ENCODE data around the gene NALCN. TPM values are rescaled to one million over a fixed set of nuclear protein-coding genes. Genes with fewer than 3 reads are reported as not detected.

NALCN gene
- total RNA-seq, 1 donor from 2014 or later, result 0.35 TPM

DNA sequence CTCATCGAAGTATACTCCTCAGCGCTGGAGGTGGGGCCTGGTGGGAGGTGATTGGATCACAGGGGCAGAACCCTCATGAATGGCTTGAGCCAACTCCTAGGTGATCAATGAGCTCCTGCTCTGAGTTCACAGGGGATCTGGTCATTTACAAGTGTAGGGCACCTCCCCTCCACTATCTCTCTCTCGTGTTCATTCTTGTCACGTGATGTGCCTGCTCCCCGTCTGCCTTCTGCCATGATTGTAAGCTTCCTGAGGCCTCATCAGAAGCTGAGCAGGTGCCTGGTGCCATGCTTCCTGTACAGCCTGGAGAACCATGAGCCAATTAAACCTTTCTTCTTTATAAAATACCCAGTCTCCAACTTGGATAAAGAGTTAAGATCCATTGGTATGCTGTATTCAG, 61.4 kb downstream of the NALCN start:
- Mint-ChIP-seq H3K27ac (ENCODE audit: unreplicated experiment) (no peak overlapping the region), H3K9me3 (peaks cover 8% of the 10 kb centered on the region), H3K36me3 (ENCODE audit: low read depth) (no peaks in the 10 kb centered on the region), H3K4me1 (peaks cover 3% of the 10 kb centered on the region), H3K4me3 (no peak overlapping the region), H3K27me3 (ENCODE audit: low read depth) (no peaks in the 10 kb centered on the region)
- TF ChIP-seq, protein P1, sequence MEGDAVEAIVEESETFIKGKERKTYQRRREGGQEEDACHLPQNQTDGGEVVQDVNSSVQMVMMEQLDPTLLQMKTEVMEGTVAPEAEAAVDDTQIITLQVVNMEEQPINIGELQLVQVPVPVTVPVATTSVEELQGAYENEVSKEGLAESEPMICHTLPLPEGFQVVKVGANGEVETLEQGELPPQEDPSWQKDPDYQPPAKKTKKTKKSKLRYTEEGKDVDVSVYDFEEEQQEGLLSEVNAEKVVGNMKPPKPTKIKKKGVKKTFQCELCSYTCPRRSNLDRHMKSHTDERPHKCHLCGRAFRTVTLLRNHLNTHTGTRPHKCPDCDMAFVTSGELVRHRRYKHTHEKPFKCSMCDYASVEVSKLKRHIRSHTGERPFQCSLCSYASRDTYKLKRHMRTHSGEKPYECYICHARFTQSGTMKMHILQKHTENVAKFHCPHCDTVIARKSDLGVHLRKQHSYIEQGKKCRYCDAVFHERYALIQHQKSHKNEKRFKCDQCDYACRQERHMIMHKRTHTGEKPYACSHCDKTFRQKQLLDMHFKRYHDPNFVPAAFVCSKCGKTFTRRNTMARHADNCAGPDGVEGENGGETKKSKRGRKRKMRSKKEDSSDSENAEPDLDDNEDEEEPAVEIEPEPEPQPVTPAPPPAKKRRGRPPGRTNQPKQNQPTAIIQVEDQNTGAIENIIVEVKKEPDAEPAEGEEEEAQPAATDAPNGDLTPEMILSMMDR (conservative IDR thresholded peaks at IDR 0.05), result no peak
- no peak for DNase-seq (ENCODE audit: low read depth, low spot score)

DNA sequence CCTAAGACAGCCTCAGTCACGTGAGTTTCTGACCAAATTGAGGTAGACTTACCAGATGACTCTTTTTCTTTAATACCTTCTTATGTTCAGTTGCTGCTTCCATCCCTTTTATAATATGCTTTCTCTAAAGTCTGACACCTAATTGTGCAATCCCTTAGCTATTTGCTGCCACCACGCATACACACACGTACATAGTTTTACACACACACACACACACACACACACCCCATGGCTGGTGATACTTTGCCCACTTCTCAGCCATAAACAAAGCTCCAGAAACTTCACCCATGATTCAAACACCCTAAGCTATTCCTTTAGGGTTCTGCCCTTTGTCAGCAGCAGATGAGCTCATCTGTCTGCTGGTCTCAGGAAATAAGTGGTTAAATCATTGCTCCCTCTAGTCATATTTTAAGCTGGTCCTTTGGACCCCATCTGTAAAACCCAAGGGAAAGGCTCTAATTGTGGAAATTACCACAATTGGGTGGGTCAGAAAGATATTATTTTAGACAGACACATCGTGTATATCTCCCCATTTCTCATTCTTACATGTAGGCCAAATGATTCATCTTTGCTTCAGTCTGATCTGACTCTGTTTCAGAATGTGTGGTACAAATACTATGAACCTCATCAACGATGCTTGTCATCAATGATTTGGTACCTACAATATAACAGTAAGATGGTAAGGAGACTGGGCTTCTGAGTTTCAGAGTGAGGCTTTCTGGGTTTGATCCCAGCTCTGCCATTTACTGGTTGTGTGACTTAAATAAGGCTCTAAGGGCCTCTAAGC, 69.2 kb downstream of the NALCN start:
- H3K4me3 Mint-ChIP-seq, result no peak overlapping the region
- peaks cover 8% of the 10 kb centered on the region for H3K4me1 Mint-ChIP-seq
- no peak for DNase-seq (ENCODE audit: low read depth, low spot score)
- no peak overlapping the region for H3K27ac Mint-ChIP-seq (ENCODE audit: unreplicated experiment)
- no peaks in the 10 kb centered on the region for H3K27me3 Mint-ChIP-seq (ENCODE audit: low read depth)
- TF ChIP-seq, protein P1 (conservative IDR thresholded peaks at IDR 0.05), result no peak
- no peaks in the 10 kb centered on the region for H3K36me3 Mint-ChIP-seq (ENCODE audit: low read depth)
- peaks cover 5% of the 10 kb centered on the region for H3K9me3 Mint-ChIP-seq

DNA sequence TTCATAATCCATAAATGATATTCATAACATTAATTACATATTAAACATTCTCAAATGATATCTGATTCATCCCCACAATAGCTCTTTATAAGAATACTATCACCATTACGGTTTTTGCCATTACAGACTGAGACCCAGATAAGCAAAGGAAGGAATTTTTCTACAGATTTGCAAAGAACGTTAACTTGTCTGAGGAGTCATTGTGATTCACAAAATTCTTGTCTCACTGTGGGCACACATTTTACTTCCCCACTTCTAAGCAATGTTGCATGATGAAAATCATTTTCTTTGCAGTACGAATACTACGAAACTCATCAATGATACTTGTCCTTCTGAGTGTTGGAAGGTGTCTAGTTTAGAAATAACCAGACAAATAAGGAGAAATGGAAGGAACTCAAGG, 70.1 kb downstream of the NALCN start:
- Mint-ChIP-seq H3K9me3 (peaks cover 5% of the 10 kb centered on the region), H3K4me3 (no peak overlapping the region), H3K36me3 (ENCODE audit: low read depth) (no peaks in the 10 kb centered on the region), H3K27ac (ENCODE audit: unreplicated experiment) (no peak overlapping the region), H3K4me1 (peaks cover 7% of the 10 kb centered on the region), H3K27me3 (ENCODE audit: low read depth) (no peaks in the 10 kb centered on the region)
- TF ChIP-seq, protein P1 (conservative IDR thresholded peaks at IDR 0.05), result no peak
- DNase-seq (ENCODE audit: low read depth, low spot score), result no peak

DNA sequence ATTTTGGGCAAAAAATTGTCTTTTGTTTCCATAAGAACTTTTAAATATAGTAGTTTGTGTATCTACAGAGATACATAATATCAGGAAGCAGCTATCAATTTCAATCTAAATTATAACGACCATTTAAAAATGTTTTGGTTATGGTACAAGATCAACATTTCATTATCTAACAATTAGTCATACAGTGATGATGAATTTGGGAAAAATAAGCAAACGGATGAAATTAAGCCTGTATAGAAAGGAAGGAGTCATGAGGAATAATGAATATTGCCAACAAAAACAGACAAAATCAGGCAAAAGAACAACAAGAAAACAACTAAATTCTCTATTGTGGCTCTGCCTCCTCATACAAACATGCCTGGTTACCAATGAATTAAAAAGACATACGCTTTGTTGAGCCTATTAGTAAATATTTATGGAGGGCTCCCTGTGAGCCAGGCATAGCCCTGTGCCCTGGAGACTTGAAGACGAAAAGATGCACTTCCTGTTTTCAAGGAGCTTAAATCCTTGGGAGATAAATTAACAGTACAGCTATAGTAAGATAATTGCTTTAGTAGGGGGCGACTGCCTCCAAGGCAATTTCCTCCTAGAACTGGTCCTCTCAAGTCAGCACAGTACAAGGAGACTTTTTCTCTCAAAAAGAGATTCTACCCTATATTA, 73.0 kb downstream of the NALCN start:
- Mint-ChIP-seq H3K4me1 (peaks cover 7% of the 10 kb centered on the region), H3K4me3 (no peak overlapping the region), H3K27me3 (ENCODE audit: low read depth) (no peaks in the 10 kb centered on the region), H3K36me3 (ENCODE audit: low read depth) (no peaks in the 10 kb centered on the region), H3K27ac (ENCODE audit: unreplicated experiment) (no peak overlapping the region), H3K9me3 (no peaks in the 10 kb centered on the region)
- TF ChIP-seq, protein P1 (conservative IDR thresholded peaks at IDR 0.05), result no peak
- DNase-seq (ENCODE audit: low read depth, low spot score), result no peak

- no peaks in the 10 kb centered on the region for H3K27me3 Mint-ChIP-seq (ENCODE audit: low read depth)
- H3K4me1 Mint-ChIP-seq, result peaks cover 7% of the 10 kb centered on the region
- DNase-seq (ENCODE audit: low read depth, low spot score), result no peak
- TF ChIP-seq, protein P1 (conservative IDR thresholded peaks at IDR 0.05), result no peak
- H3K9me3 Mint-ChIP-seq, result no peaks in the 10 kb centered on the region
- H3K4me3 Mint-ChIP-seq, result no peak overlapping the region
- no peak overlapping the region for H3K27ac Mint-ChIP-seq (ENCODE audit: unreplicated experiment)
- no peaks in the 10 kb centered on the region for H3K36me3 Mint-ChIP-seq (ENCODE audit: low read depth)
Measured at GRCh38 chr13:101341464-101341863, 74.8 kb downstream of the NALCN start.

Data from neural crest cell (in vitro differentiated cells).